HepG2 (cell line): ENCODE data around the gene SH3BGRL2. TPM values are rescaled to one million over a fixed set of nuclear protein-coding genes. Genes with fewer than 3 reads are reported as not detected.

ENCODE experiments used
- ATAC-seq: fragments of 200-7000 bp; cut with Tn5 transposase; 3 replicates; pipeline ENCODE4 v1.9.1; 2020; ENCODE audit warnings: mild to moderate bottlenecking, moderate library complexity
- BruUV-seq: library from RNA; stranded (reverse); fragments of 400-500 nt; replicated peaks from 2 replicates; lab custom pipeline; 2021; lab: Mats Ljungman, UMichigan
- CTCF ChIA-PET: fragments of 300-600 bp; formaldehyde crosslinking; extraction: SDS; loops from one replicate; lab custom pipeline; 2021; ENCODE audit warnings: low total read pairs, inconsistent platforms, low intra/inter-chr PET ratio; lab: Yijun Ruan, JAX
- POLR2A ChIA-PET: fragments of 350-600 bp; sonication (Branson Sonifier 250); formaldehyde crosslinking; loops from one replicate; lab custom pipeline; 2020; ENCODE audit warnings: antibody characterized with exemption, inconsistent platforms; lab: Yijun Ruan, JAX
- DNase-seq: peaks from one replicate; pipeline ENCODE4 v3.0.0-alpha.2; 2015; ENCODE audit warnings: low spot score
- FAIRE-seq: peaks from 3 replicates; lab custom pipeline; 2011; peaks lifted over from hg19 to GRCh38; lab: Jason Lieb, UNC
- H2AFZ ChIP-seq: one replicate; pipeline ENCODE4 v1.6.1; 2011; ENCODE audit warnings: low read length, inconsistent platforms
- H3K27ac ChIP-seq: fragments of 300-600 bp; 3 replicates; pipeline ENCODE4 v1.8.0; 2011; ENCODE audit warnings: mixed run types, mild to moderate bottlenecking, mixed read lengths, low read length, inconsistent platforms; ENCODE audit not compliant: insufficient read depth; ENCODE audit errors: extremely low read length
- H3K27me3 ChIP-seq, 2 experiments: fragments of 200-600 bp in 1 of 2; 2 replicates in 1 of 2; 3 replicates in 1 of 2; pipeline versions ENCODE4 v1.6.0 to v1.8.0; 2011; ENCODE audit warnings: low read length in 2 of 2, mild to moderate bottlenecking in 2 of 2, moderate library complexity in 2 of 2, inconsistent platforms in 1 of 2; ENCODE audit not compliant: insufficient read depth in 2 of 2, control insufficient read depth in 1 of 2
- H3K36me3 ChIP-seq, 2 experiments: fragments of 200-600 bp in 1 of 2; replicated peaks in 1 of 2; 2 replicates in 1 of 2; 3 replicates in 1 of 2; pipeline versions ENCODE4 v1.5.1 to v1.8.0; 2011; ENCODE audit warnings: low read length in 2 of 2, inconsistent platforms in 1 of 2; ENCODE audit not compliant: insufficient read depth in 2 of 2, control insufficient read depth in 1 of 2
- H3K4me1 ChIP-seq: 2 replicates; pipeline ENCODE4 v1.5.1; 2012; ENCODE audit warnings: low read length, inconsistent platforms; ENCODE audit not compliant: insufficient read depth
- H3K4me2 ChIP-seq: 2 replicates; pipeline ENCODE4 v1.6.0; 2011; ENCODE audit warnings: low read depth, low read length, inconsistent platforms
- H3K4me3 ChIP-seq, 3 experiments: fragments of 200-600 bp in 1 of 3; sonication (generic), shearing (Covaris generic) in 1 of 3; replicated peaks in 1 of 3; 2 replicates each; pipeline ENCODE4 v1.5.1; 2011 to 2016; ENCODE audit warnings: low read length in 3 of 3, inconsistent platforms in 2 of 3, low read depth in 2 of 3, mild to moderate bottlenecking in 2 of 3, control low read depth in 1 of 3, mixed read lengths in 1 of 3; ENCODE audit not compliant: insufficient read depth in 1 of 3
- H3K79me2 ChIP-seq: one replicate; pipeline ENCODE4 v1.6.1; 2011; ENCODE audit warnings: low read length, inconsistent platforms; ENCODE audit not compliant: insufficient read depth
- H3K9ac ChIP-seq: 2 replicates; pipeline ENCODE4 v1.6.0; 2011; ENCODE audit warnings: mild to moderate bottlenecking, low read depth, low read length, inconsistent platforms; ENCODE audit not compliant: insufficient read depth
- H3K9me3 ChIP-seq: 2 replicates; pipeline ENCODE4 v1.5.1; 2012; ENCODE audit warnings: mild to moderate bottlenecking, low read length
- H4K20me1 ChIP-seq: 2 replicates; pipeline ENCODE4 v1.6.0; 2011; ENCODE audit warnings: inconsistent platforms, mild to moderate bottlenecking, low read length, moderate library complexity; ENCODE audit not compliant: insufficient read depth
- CEBPB ChIP-seq: IDR thresholded peaks from 2 replicates; pipeline ENCODE4 v1.6.1; 2011; ENCODE audit warnings: low read depth, low read length, improper control_type of control experiment, borderline replicate concordance
- ELK4 ChIP-seq: sonication (generic); formaldehyde crosslinking; IDR thresholded peaks from 2 replicates; pipeline ENCODE4 v1.9.0; 2021; ENCODE audit warnings: missing genetic modification reagents, borderline replicate concordance
- HOXD1 ChIP-seq: sonication (generic); formaldehyde crosslinking; IDR thresholded peaks from 2 replicates; pipeline ENCODE4 v1.5.0; 2020; ENCODE audit warnings: missing genetic modification reagents
- MAFF ChIP-seq: IDR thresholded peaks from 2 replicates; pipeline ENCODE4 v1.6.1; 2011; ENCODE audit warnings: low read depth, low read length, improper control_type of control experiment
- POLR2AphosphoS2 ChIP-seq: IDR thresholded peaks from 2 replicates; pipeline ENCODE4 v1.6.1; 2011; ENCODE audit warnings: low read depth, low read length, improper control_type of control experiment
- RARA ChIP-seq: IDR thresholded peaks from 2 replicates; pipeline ENCODE4 v1.6.1; 2016; ENCODE audit warnings: missing genetic modification reagents, missing compliant biosample characterization
- SNRNP70 ChIP-seq: fragments of 200-400 bp; formaldehyde crosslinking; IDR thresholded peaks from 2 replicates; pipeline ENCODE4 v1.6.1; 2017; ENCODE audit warnings: mild to moderate bottlenecking, low read depth, low read length, moderate library complexity
- ZBTB4 ChIP-seq: sonication (generic); formaldehyde crosslinking; IDR thresholded peaks from 2 replicates; pipeline ENCODE4 v1.4.0; 2020; ENCODE audit warnings: missing genetic modification reagents, mild to moderate bottlenecking, borderline replicate concordance
- ZNF234 ChIP-seq: sonication (generic); formaldehyde crosslinking; conservative IDR thresholded peaks from 2 replicates; pipeline ENCODE4 v1.5.1; 2020; ENCODE audit warnings: mild to moderate bottlenecking, missing genetic modification reagents
- ZNF781 ChIP-seq: sonication (generic); formaldehyde crosslinking; IDR thresholded peaks from 2 replicates; pipeline ENCODE4 v1.5.1; 2020; ENCODE audit warnings: borderline replicate concordance, mild to moderate bottlenecking, missing genetic modification reagents; ENCODE audit errors: not compliant biosample characterization
- WGBS: methylation state at CpG from one replicate; pipeline ENCODE4 v1.1.6; 2017; ENCODE audit warnings: low lambda C conversion rate; 5-methylcytosine and 5-hydroxymethylcytosine counted together
- in situ Hi-C: cut with HindIII; loops from 2 replicates; pipeline ENCODE4 v1.10.0; 2017; ENCODE audit warnings: low pct_unique_long_range_greater_than_20kb; ENCODE audit not compliant: extremely low pct_ligation_motif_present
- intact Hi-C: fragments of 100-400 bp; cut with micrococcal nuclease; formaldehyde crosslinking; loops from one replicate; pipeline ENCODE4 v1.10.0; 2022; ENCODE audit not compliant: unreplicated experiment
- polyA plus RNA-seq, 8 experiments: library from polyadenylated mRNA; depleted of rRNA in 3 of 8; stranded (reverse) in 7 of 8; unstranded in 1 of 8; fragments of >200 nt; fragmentation: Illumina TruSeq in 4 of 8; extraction: Trizol in 4 of 8; gene quantifications; 2 replicates each; pipeline versions ENCODE4 v1.2.1 to v1.2.3, GENCODE V29; 2011 to 2016; ENCODE audit warnings: low read depth in 4 of 8, missing spikeins in 1 of 8, mixed read lengths in 1 of 8; ENCODE audit not compliant: insufficient read depth in 1 of 8
- total RNA-seq, 5 experiments: library from RNA; depleted of rRNA; stranded (reverse); fragments of >200 nt; fragmentation: Illumina TruSeq; extraction: Trizol; gene quantifications; 2 replicates each; pipeline ENCODE4 v1.2.3, GENCODE V29; 2016; ENCODE audit warnings: low read depth in 1 of 5

The SH3BGRL2 gene
- total and polyA plus RNA-seq, 2 of the 13 experiments (the other 11 are each of a cell fraction or from before 2014, with no cell fraction given), result 10.9 to 28.8 TPM

- Histone ChIP-seq H3K4me1 (no peaks in the 10 kb centered on the region), H3K9ac (no peak overlapping the region), H3K4me3 (no peak overlapping the region), H3K79me2 (no peaks in the 10 kb centered on the region), H2AFZ (no peak overlapping the region), H4K20me1 (no peaks in the 10 kb centered on the region), H3K27me3 (no peaks in the 10 kb centered on the region), H3K36me3 (no peaks in the 10 kb centered on the region), H3K9me3 (no peaks in the 10 kb centered on the region), H3K4me2 (no peak overlapping the region), H3K27ac (no peak overlapping the region)
- POLR2A ChIA-PET, result no interaction called here
- in situ Hi-C loops, result loop anchor here (10.0 kb wide), 1 partner anchor 316 kb away; no protein-coding TSS in a partner anchor
- CTCF ChIA-PET, result no interaction called here
- no TSS peak for BruUV-seq
- no peak for FAIRE-seq
- no peak for ATAC-seq
- intact Hi-C loops, result loop anchor here (10.0 kb wide), 1 partner anchor 66 kb away; no protein-coding TSS in a partner anchor
- no peak for DNase-seq
- WGBS, result 88% methylated on average over 4 of the region's 4 CpGs
- TF ChIP-seq RARA (CRISPR knock-in tag) (no peak), MAFF (no peak), CEBPB (no peak), SNRNP70 (no peak), HOXD1 (CRISPR knock-in tag) (no peak), POLR2AphosphoS2 (no peak), ELK4 (CRISPR knock-in tag) (no peak)
Measured at GRCh38 chr6:79711167-79711566, 80.0 kb downstream of the SH3BGRL2 start.

GRCh38 chr6:79712144-79712543, 81.0 kb downstream of the SH3BGRL2 start:
- Histone ChIP-seq H3K9me3 (no peaks in the 10 kb centered on the region), H3K9ac (no peak overlapping the region), H3K27ac (no peak overlapping the region), H3K4me2 (no peak overlapping the region), H3K4me3 (no peak overlapping the region), H4K20me1 (no peaks in the 10 kb centered on the region), H3K79me2 (no peaks in the 10 kb centered on the region), H3K27me3 (no peaks in the 10 kb centered on the region), H3K36me3 (no peaks in the 10 kb centered on the region), H3K4me1 (no peaks in the 10 kb centered on the region), H2AFZ (no peak overlapping the region)
- FAIRE-seq, result no peak
- no peak for ATAC-seq
- intact Hi-C loops (loop anchor here (2.0 to 10.0 kb wide), 2 partner anchors 67 to 245 kb away; no protein-coding TSS in a partner anchor), in situ Hi-C loops (loop anchor here (10.0 kb wide), 1 partner anchor 317 kb away; no protein-coding TSS in a partner anchor)
- POLR2A ChIA-PET, result no interaction called here
- 92% methylated on average over 2 of the region's 2 CpGs for WGBS
- TF ChIP-seq ZBTB4 (CRISPR knock-in tag) (no peak), ZNF781 (CRISPR knock-in tag) (no peak), ZNF234 (CRISPR knock-in tag) (no peak)
- CTCF ChIA-PET, result interaction anchor here (2.7 kb wide), 1 partner anchor 141 kb away, joined by 23 read pairs; no protein-coding TSS in a partner anchor
- no TSS peak for BruUV-seq
- DNase-seq, result no peak
